ENCODE data around the gene HOXB5. TPM values are rescaled to one million over a fixed set of nuclear protein-coding genes. Genes with fewer than 3 reads are reported as not detected.

HOXB5 gene
- total RNA-seq, 2 experiments from 2014 or later: 0.20 TPM; not detected in 1

DNA sequence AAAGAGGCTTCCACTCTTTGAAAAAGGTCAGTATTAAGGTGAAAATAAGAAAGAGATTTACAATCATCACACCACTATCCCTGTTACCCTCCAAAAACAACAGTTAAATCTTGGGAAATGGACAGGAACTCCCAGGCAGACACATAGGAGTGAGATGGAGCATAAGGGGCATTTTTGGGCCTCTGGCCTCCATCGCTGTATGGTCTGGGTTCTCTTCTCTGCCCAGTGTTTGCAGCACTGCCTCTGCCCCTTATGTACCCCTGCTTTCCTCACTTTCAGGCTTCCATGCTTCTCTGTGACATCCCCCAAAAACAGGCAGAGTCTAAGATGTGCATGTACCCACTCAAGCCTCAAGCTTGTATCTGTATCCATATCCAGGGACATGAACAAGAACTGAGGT lies 48.0 kb downstream of the HOXB5 start:
- POLR2A ChIA-PET: interaction anchor here (0.7 kb wide), 1 partner anchor 10 kb away, joined by 3 read pairs; no protein-coding TSS in a partner anchor
- peaks cover 25% of the 10 kb centered on the region for H3K27me3 Mint-ChIP-seq
- H3K4me1 Mint-ChIP-seq: peaks cover 53% of the 10 kb centered on the region
- H3K9me3 Mint-ChIP-seq: no peaks in the 10 kb centered on the region
- H3K36me3 Mint-ChIP-seq (ENCODE audit: low read depth): peaks cover 23% of the 10 kb centered on the region
- peak overlapping the region; percentile 89 for H3K27ac Mint-ChIP-seq
- H3K4me3 Mint-ChIP-seq: peak overlapping the region; percentile 89
- no peak for DNase-seq
- CTCF ChIA-PET: interaction anchor here (1.7 kb wide), 1 partner anchor 53 kb away, joined by 5 read pairs; no protein-coding TSS in a partner anchor

DNA sequence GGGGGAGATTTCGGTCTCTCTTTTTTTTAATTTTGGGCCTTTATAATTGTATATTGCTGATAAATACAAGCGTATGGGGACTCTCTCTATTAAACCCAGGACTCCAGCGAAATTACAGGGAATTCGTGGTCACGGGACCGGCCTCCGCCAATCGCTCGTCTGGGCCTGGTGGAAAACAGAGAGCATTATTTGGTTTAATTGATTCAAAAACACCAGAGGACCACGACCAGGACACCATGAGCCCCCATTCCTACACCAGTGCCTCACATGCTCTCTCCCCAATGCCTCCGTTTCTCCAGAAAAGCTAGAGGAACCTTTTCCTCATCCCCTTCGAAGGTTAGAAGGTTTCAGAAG lies 48.6 kb downstream of the HOXB5 start, which contains the start of gene HOXB2:
HOXB2 (minus strand) TSS at position 88 of the 354 bp plus-strand sequence. CDS start 198 bp downstream, outside the sequence.
- peaks cover 58% of the 10 kb centered on the region for H3K4me1 Mint-ChIP-seq
- H3K9me3 Mint-ChIP-seq: no peaks in the 10 kb centered on the region
- peak within 1 kb of the TSS; percentile 89 for H3K27ac Mint-ChIP-seq
- DNase-seq: no peak
- ChIA-PET CTCF (interaction anchor here (1.7 kb wide), 1 partner anchor 52 kb away, joined by 5 read pairs; no protein-coding TSS in a partner anchor), POLR2A (interaction anchor here (0.7 to 2.4 kb wide), 2 partner anchors 11 to 52 kb away, joined by 3 to 9 read pairs; no protein-coding TSS in a partner anchor)
- peaks cover 28% of the 10 kb centered on the region for H3K27me3 Mint-ChIP-seq
- peaks cover 26% of the 10 kb centered on the region for H3K36me3 Mint-ChIP-seq (ENCODE audit: low read depth)
- peak within 1 kb of the TSS; percentile 89 for H3K4me3 Mint-ChIP-seq

DNA sequence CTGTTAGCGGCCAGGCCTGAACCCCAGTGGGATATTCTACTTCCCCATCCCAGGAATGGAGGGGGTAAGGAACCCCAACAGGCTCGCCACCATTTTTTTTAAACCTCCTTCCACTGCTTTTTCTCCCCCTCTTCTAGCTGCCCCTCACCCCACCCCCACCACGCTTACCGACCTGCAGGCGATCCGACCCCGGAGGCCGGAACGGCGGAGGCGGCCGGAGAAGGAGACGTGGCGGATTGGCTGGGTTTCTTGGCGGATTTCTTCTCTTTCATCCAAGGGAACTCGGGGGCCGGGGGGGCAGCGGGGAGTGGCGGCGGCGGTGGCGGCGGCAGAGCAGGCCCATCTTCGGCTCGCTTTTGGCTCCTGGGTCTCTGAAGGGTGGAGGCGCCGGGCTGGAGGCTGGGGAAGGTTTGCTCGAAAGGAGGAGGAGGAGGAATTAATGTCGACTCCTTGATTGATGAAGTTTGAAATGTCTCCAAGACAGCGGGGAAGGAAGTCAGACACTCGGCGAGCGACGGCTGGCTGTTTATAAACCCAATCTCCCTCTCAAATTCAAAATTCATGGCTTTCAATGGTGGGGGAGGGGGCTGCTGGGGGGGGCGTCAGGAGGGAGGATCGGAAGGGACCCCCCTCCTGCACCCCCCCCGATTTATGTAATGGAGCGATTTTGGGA lies 49.1 kb downstream of the HOXB5 start:
- peak; percentile 42 for DNase-seq
- Mint-ChIP-seq H3K4me1 (peaks cover 60% of the 10 kb centered on the region), H3K27ac (peak overlapping the region; percentile 89), H3K36me3 (ENCODE audit: low read depth) (peaks cover 21% of the 10 kb centered on the region), H3K9me3 (no peaks in the 10 kb centered on the region), H3K27me3 (peaks cover 31% of the 10 kb centered on the region), H3K4me3 (peak overlapping the region; percentile 89)
- CTCF ChIA-PET: interaction anchor here (1.1 to 1.7 kb wide), 2 partner anchors 49 to 52 kb away, joined by 3 to 5 read pairs; no protein-coding TSS in a partner anchor
- POLR2A ChIA-PET: interaction anchor here (0.7 to 2.4 kb wide), 6 partner anchors 11 to 896 kb away, joined by 3 to 15 read pairs (median 3); partner anchors contain the start of gene HOXB4

DNA sequence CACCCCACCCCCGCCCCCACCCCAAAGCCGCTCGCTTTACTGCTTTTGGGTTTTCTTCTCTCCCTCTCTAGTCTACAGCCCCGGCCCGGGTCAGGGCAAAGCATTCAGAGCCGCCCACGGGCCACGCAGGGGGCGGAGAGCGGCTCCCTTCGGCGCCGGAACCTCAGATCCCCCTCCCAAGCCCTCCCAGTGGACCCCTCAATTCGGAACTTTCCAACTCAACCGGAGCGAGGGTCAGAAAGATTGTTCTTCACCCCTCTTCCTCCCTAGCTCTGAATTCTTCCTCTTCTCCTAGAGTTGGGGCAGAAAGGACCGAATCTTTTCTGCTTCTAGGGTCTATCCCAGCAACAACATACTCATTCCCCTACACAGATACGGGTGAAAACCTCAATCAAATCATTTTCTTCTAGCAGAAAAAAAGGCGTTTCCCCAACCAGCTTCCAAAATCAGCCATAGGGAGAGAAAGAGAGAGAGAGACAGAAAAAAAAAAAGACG lies 49.7 kb downstream of the HOXB5 start:
- CTCF ChIA-PET: interaction anchor here (1.1 kb wide), 1 partner anchor 49 kb away, joined by 3 read pairs; no protein-coding TSS in a partner anchor
- DNase-seq: peak; percentile 45
- POLR2A ChIA-PET: interaction anchor here (0.6 to 2.4 kb wide), 10 partner anchors 12 to 895 kb away, joined by 3 to 15 read pairs (median 3); partner anchors contain the start of gene HOXB4
- Mint-ChIP-seq H3K4me3 (peak overlapping the region; percentile 89), H3K36me3 (ENCODE audit: low read depth) (peaks cover 19% of the 10 kb centered on the region), H3K4me1 (peaks cover 58% of the 10 kb centered on the region), H3K27me3 (peaks cover 32% of the 10 kb centered on the region), H3K9me3 (no peaks in the 10 kb centered on the region), H3K27ac (peak overlapping the region; percentile 89)

DNA sequence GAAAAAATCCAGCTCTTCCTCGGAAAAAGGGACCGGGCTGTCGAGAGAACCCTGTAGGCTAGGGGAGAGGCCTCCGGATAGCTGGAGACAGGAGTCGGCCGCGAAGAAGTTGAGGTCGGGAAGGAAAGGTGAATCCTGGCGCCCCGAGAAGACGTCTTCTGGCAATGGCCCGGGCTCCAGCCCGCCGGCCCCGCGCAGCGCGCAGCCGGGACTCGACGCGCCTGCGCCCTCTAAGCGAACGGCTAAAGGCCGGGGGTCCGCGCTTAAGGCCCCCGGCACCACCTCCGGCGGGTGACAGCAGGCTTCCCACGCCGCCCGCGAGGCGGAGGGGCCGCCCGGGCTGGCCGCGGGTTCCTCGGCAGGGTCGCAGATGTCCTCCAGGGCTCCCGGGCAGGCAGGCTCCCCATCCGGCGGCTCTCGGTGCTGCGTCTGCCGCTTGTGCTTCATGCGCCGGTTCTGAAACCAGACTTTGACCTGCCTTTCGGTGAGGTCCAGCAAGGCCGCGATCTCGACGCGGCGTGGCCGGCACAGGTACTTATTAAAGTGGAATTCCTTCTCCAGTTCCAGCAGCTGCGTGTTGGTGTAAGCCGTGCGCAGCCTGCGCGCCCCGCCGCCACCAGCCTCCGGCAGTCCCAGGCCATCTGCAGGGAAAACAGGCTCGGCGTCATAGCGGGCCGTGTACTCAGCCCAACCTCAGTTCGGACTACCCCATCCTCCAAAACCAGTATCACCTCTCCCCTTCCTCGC lies 50.3 kb downstream of the HOXB5 start:
- Mint-ChIP-seq H3K27me3 (peaks cover 32% of the 10 kb centered on the region), H3K4me3 (peak overlapping the region; percentile 89), H3K4me1 (peaks cover 55% of the 10 kb centered on the region), H3K9me3 (no peaks in the 10 kb centered on the region), H3K27ac (peak overlapping the region; percentile 95), H3K36me3 (ENCODE audit: low read depth) (peaks cover 19% of the 10 kb centered on the region)
- peak; percentile 69 for DNase-seq
- ChIA-PET POLR2A (interaction anchor here (0.6 to 2.4 kb wide), 8 partner anchors 12 to 135 kb away, joined by 3 to 15 read pairs (median 4); partner anchors contain the start of gene HOXB4), CTCF (interaction anchor here (1.0 to 4.6 kb wide), 5 partner anchors 32 to 191 kb away, joined by 3 to 24 read pairs (median 5); no protein-coding TSS in a partner anchor)

DNA sequence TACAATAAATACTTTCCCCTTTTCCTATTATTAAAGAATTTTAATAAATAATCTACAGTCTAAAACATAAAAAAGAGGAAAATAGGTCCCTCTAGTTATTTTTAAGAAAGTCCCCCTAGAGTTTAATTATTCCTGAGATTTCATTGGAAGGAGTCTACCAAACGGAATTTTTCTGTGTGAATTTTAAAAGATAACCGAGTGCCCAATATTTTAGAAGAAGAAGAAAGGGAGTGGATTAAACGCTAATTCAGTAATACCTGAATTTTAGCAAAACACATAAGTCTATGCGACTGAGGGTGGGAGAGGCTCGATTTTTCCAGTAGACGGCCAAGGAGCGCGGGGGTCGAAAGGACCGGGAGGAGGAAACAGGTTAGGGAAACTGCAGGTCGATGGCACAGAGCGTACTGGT lies 50.9 kb downstream of the HOXB5 start:
- peaks cover 19% of the 10 kb centered on the region for H3K36me3 Mint-ChIP-seq (ENCODE audit: low read depth)
- no peak for DNase-seq
- CTCF ChIA-PET: interaction anchor here (1.0 to 4.6 kb wide), 4 partner anchors 31 to 191 kb away, joined by 3 to 24 read pairs (median 5); no protein-coding TSS in a partner anchor
- H3K4me3 Mint-ChIP-seq: peak overlapping the region; percentile 89
- no peaks in the 10 kb centered on the region for H3K9me3 Mint-ChIP-seq
- POLR2A ChIA-PET: interaction anchor here (1.2 to 2.4 kb wide), 4 partner anchors 31 to 114 kb away, joined by 5 to 15 read pairs (median 8); no protein-coding TSS in a partner anchor
- peaks cover 49% of the 10 kb centered on the region for H3K4me1 Mint-ChIP-seq
- peak overlapping the region; percentile 95 for H3K27ac Mint-ChIP-seq
- H3K27me3 Mint-ChIP-seq: peaks cover 32% of the 10 kb centered on the region

DNA sequence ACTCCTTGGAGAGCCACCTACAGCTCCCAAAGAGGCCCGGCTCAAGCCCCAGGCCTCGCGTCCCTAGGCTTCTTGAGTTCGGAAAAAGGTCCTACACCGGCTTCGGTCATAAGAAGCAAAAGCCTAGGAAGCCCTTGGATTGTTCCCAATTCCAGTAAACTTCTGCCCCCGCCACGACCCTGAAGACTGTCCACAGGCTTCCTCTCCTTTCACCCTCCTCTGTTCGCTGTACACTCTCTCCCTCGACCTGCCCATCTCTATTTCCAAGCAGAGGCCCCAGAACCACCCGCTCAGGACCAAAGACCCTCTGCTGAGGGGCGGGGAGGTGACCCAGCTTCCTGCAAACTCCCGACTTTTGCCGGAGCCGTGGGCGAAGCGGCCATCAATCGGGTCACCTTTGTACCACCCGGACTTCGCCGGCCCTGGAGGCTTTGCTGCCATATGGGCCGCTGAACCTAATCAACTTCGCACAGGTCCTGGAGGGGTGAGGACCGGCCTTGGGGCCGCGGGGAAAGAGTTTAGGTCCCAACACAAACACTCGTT lies 51.4 kb downstream of the HOXB5 start:
- H3K4me3 Mint-ChIP-seq: peak overlapping the region; percentile 89
- POLR2A ChIA-PET: interaction anchor here (0.5 to 1.8 kb wide), 10 partner anchors 19 to 178 kb away, joined by 3 to 6 read pairs (median 3); no protein-coding TSS in a partner anchor
- H3K27me3 Mint-ChIP-seq: peaks cover 37% of the 10 kb centered on the region
- peak overlapping the region; percentile 92 for H3K27ac Mint-ChIP-seq
- no peaks in the 10 kb centered on the region for H3K9me3 Mint-ChIP-seq
- H3K4me1 Mint-ChIP-seq: peaks cover 44% of the 10 kb centered on the region
- peak; percentile 32 for DNase-seq
- peaks cover 19% of the 10 kb centered on the region for H3K36me3 Mint-ChIP-seq (ENCODE audit: low read depth)
- CTCF ChIA-PET: interaction anchor here (1.0 to 4.6 kb wide), 5 partner anchors 31 to 190 kb away, joined by 3 to 24 read pairs (median 5); no protein-coding TSS in a partner anchor

DNA sequence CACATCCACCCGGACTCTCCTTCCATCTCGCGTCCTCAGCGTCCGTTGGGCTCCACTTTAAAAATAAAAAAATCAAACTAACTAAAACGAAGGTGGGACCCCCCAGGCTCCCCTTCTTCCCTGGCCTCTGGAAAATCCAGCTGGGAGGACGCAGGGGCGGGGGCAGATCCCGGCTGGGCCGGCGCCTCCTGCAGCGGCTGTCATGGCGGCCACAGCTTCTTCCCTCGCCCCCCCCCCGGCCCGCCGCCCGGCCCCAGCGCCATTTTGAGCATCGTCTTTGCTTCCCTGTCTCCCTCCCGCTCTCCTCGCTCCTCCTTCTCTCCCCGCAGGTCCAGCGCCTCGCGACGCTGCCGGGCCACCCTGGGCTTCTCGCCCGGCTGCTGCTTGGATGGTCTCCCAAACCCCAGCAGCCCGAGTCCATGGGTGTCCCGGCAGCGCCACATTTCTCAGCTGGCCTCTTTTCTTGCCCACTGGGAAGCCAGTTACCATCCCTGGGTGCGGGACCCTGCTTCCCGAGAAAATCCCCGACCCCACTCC lies 51.9 kb downstream of the HOXB5 start:
- peak; percentile 47 for DNase-seq
- Mint-ChIP-seq H3K36me3 (ENCODE audit: low read depth) (peaks cover 19% of the 10 kb centered on the region), H3K4me3 (peak overlapping the region; percentile 89), H3K4me1 (peaks cover 40% of the 10 kb centered on the region), H3K27me3 (peaks cover 38% of the 10 kb centered on the region), H3K9me3 (no peaks in the 10 kb centered on the region), H3K27ac (peak overlapping the region; percentile 92)
- ChIA-PET POLR2A (interaction anchor here (0.5 to 1.8 kb wide), 12 partner anchors 20 to 178 kb away, joined by 3 to 6 read pairs (median 4); no protein-coding TSS in a partner anchor), CTCF (interaction anchor here (1.8 to 4.6 kb wide), 3 partner anchors 30 to 190 kb away, joined by 5 to 24 read pairs (median 7); no protein-coding TSS in a partner anchor)

Other genes starting within 250 kb of the HOXB5 start
- 100 to 1,000 TPM; 132 to 133 TPM for gene SKAP1, start 163.6 kb downstream of the HOXB5 start, total RNA-seq
- not detected for gene HOXB1, start 62.8 kb downstream of the HOXB5 start, total RNA-seq
- gene HOXB2, start 48.7 kb downstream of the HOXB5 start, total RNA-seq: 10 to 100 TPM; 20.3 to 20.9 TPM
- 1 to 10 TPM; 6.2 to 7.0 TPM for gene HOXB4, start 15.4 kb downstream of the HOXB5 start, total RNA-seq
- 10 to 100 TPM; 10.8 to 12.1 TPM for gene HOXB3, start 3.5 kb downstream of the HOXB5 start, total RNA-seq
- under 1 TPM; 0.60 to 0.68 TPM for gene HOXB6, start 11.2 kb upstream of the HOXB5 start, total RNA-seq
- 1 to 10 TPM; 1.6 to 1.7 TPM for gene HOXB7, start 17.2 kb upstream of the HOXB5 start, total RNA-seq
- gene HOXB8, start 21.5 kb upstream of the HOXB5 start, total RNA-seq: not detected
- gene HOXB9, start 32.6 kb upstream of the HOXB5 start, total RNA-seq: 1 to 10 TPM in 1 of 2 experiments, under 1 TPM in 1; 0.88 to 1.4 TPM
- gene PRAC1, start 128.7 kb upstream of the HOXB5 start, total RNA-seq: not detected
- not detected for gene PRAC2, start 129.4 kb upstream of the HOXB5 start, total RNA-seq
- not detected for gene HOXB13, start 135.0 kb upstream of the HOXB5 start, total RNA-seq
- gene TTLL6, start 223.4 kb upstream of the HOXB5 start, total RNA-seq: not detected
- gene CALCOCO2, start 237.3 kb upstream of the HOXB5 start, total RNA-seq: 100 to 1,000 TPM; 162 to 176 TPM

Measured in activated CD4-positive, alpha-beta memory T cell treated with anti-CD3 and anti-CD28 coated beads, Interleukin-2, amount 10 ng/mL, durations not matched to agents 7 days and 5 days (primary cell).